Calu3 (cell line): ENCODE data around the gene PLEKHG5. TPM values are rescaled to one million over a fixed set of nuclear protein-coding genes. Genes with fewer than 3 reads are reported as not detected.

Experiments used
- BruUV-seq: library from RNA; stranded (reverse); fragments of 400-500 nt; replicated peaks from 2 replicates; lab custom pipeline; 2021; lab: Mats Ljungman, UMichigan
- CTCF ChIA-PET: fragments of 300-600 bp; sonication (Branson Sonifier 250); formaldehyde crosslinking; loops from one replicate; lab custom pipeline; 2022; ENCODE audit warnings: antibody characterized with exemption; lab: Charles Lee
- DNase-seq: peaks from one replicate; pipeline ENCODE4 v3.0.0; 2022
- H3K27ac Mint-ChIP-seq: one replicate; pipeline ENCODE4 v1.8.0; 2022; ENCODE audit warnings: mixed read lengths; ENCODE audit not compliant: unreplicated experiment
- H3K27me3 Mint-ChIP-seq: one replicate; pipeline ENCODE4 v1.8.0; 2022; ENCODE audit warnings: mixed read lengths; ENCODE audit not compliant: unreplicated experiment
- H3K36me3 Mint-ChIP-seq: one replicate; pipeline ENCODE4 v1.8.0; 2022; ENCODE audit warnings: mild to moderate bottlenecking, moderate library complexity, mixed read lengths; ENCODE audit not compliant: insufficient read depth, unreplicated experiment
- H3K4me1 Mint-ChIP-seq: one replicate; pipeline ENCODE4 v1.8.0; 2022; ENCODE audit warnings: mild to moderate bottlenecking, low read depth, mixed read lengths; ENCODE audit not compliant: unreplicated experiment
- H3K4me3 Mint-ChIP-seq: one replicate; pipeline ENCODE4 v1.8.0; 2022; ENCODE audit warnings: mild to moderate bottlenecking, low read depth, moderate library complexity, mixed read lengths; ENCODE audit not compliant: unreplicated experiment
- H3K9me3 Mint-ChIP-seq: one replicate; pipeline ENCODE4 v1.8.0; 2022; ENCODE audit warnings: low read depth, mixed read lengths; ENCODE audit not compliant: unreplicated experiment
- intact Hi-C: fragments of 100-400 bp; cut with micrococcal nuclease; formaldehyde crosslinking; loops from one replicate; pipeline ENCODE4 v1.10.0; 2022; ENCODE audit not compliant: unreplicated experiment
- total RNA-seq: library from RNA; stranded (reverse); gene quantifications from 2 replicates; pipeline ENCODE4 v1.2.3, GENCODE V29; 2022
- TF ChIP-seq, protein P1 (sequence below): fragments of 200-600 bp; IDR thresholded peaks from one replicate; pipeline ENCODE4 v1.8.0; 2022; ENCODE audit warnings: antibody characterized with exemption; ENCODE audit not compliant: unreplicated experiment

PLEKHG5 gene
- total RNA-seq, 1 experiment from 2014 or later: 5.1 TPM

GRCh38 chr1:6474815-6475282 lies 16.6 kb downstream of the PLEKHG5 start:
- no peaks in the 10 kb centered on the region for H3K9me3 Mint-ChIP-seq
- H3K27me3 Mint-ChIP-seq: no peaks in the 10 kb centered on the region
- CTCF ChIA-PET: interaction anchor here (0.6 to 1.2 kb wide), 2 partner anchors 9 to 226 kb away, joined by 3 read pairs; no protein-coding TSS in a partner anchor
- H3K36me3 Mint-ChIP-seq: peaks cover 23% of the 10 kb centered on the region
- no peak overlapping the region for H3K27ac Mint-ChIP-seq
- H3K4me3 Mint-ChIP-seq: no peak overlapping the region
- BruUV-seq: no TSS peak
- TF ChIP-seq, protein P1, sequence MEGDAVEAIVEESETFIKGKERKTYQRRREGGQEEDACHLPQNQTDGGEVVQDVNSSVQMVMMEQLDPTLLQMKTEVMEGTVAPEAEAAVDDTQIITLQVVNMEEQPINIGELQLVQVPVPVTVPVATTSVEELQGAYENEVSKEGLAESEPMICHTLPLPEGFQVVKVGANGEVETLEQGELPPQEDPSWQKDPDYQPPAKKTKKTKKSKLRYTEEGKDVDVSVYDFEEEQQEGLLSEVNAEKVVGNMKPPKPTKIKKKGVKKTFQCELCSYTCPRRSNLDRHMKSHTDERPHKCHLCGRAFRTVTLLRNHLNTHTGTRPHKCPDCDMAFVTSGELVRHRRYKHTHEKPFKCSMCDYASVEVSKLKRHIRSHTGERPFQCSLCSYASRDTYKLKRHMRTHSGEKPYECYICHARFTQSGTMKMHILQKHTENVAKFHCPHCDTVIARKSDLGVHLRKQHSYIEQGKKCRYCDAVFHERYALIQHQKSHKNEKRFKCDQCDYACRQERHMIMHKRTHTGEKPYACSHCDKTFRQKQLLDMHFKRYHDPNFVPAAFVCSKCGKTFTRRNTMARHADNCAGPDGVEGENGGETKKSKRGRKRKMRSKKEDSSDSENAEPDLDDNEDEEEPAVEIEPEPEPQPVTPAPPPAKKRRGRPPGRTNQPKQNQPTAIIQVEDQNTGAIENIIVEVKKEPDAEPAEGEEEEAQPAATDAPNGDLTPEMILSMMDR: no peak
- peaks cover 10% of the 10 kb centered on the region for H3K4me1 Mint-ChIP-seq
- no peak for DNase-seq
- intact Hi-C loops: no loop called here

GRCh38 chr1:6473974-6474814 lies 17.3 kb downstream of the PLEKHG5 start:
- H3K9me3 Mint-ChIP-seq: no peaks in the 10 kb centered on the region
- peaks cover 23% of the 10 kb centered on the region for H3K36me3 Mint-ChIP-seq
- no peak for DNase-seq
- peaks cover 10% of the 10 kb centered on the region for H3K4me1 Mint-ChIP-seq
- H3K4me3 Mint-ChIP-seq: no peak overlapping the region
- intact Hi-C loops: no loop called here
- TF ChIP-seq, protein P1: no peak
- CTCF ChIA-PET: interaction anchor here (0.6 to 1.2 kb wide), 2 partner anchors 10 to 225 kb away, joined by 3 read pairs; no protein-coding TSS in a partner anchor
- BruUV-seq: no TSS peak
- H3K27ac Mint-ChIP-seq: no peak overlapping the region
- H3K27me3 Mint-ChIP-seq: no peaks in the 10 kb centered on the region

DNA sequence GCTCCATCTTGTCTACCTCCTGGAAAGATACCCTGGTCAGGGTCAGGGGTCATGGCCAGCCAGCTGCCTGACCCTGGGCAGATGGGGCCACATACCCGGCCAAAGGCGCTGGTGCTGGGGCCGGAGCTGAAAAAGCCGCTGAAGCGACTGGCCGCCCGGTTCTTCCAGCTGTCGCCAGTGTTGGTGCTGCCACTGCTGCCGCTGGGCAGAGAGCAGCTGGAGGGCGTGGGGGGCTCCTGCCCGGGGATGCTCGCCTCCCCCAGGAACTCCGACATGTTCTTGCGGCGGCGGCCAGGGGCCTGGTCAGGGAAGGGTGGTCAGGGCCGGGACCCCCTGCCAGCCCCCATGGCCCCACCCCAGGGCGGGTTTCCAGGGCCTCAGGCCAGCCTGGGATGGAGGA lies 18.3 kb downstream of the PLEKHG5 start:
- intact Hi-C loops: no loop called here
- DNase-seq: no peak
- H3K9me3 Mint-ChIP-seq: no peaks in the 10 kb centered on the region
- no peak overlapping the region for H3K4me3 Mint-ChIP-seq
- H3K4me1 Mint-ChIP-seq: peaks cover 10% of the 10 kb centered on the region
- TF ChIP-seq, protein P1: no peak
- H3K27me3 Mint-ChIP-seq: no peaks in the 10 kb centered on the region
- CTCF ChIA-PET: interaction anchor here (1.8 kb wide), 1 partner anchor 10 kb away, joined by 4 read pairs; no protein-coding TSS in a partner anchor
- H3K36me3 Mint-ChIP-seq: peaks cover 23% of the 10 kb centered on the region
- no TSS peak for BruUV-seq
- no peak overlapping the region for H3K27ac Mint-ChIP-seq

- H3K36me3 Mint-ChIP-seq: peaks cover 26% of the 10 kb centered on the region
- peak; percentile 54 for DNase-seq
- peak overlapping the region; percentile 83 for H3K27ac Mint-ChIP-seq
- peak overlapping the region; percentile 76 for H3K4me3 Mint-ChIP-seq
- H3K4me1 Mint-ChIP-seq: peaks cover 10% of the 10 kb centered on the region
- no peaks in the 10 kb centered on the region for H3K9me3 Mint-ChIP-seq
- no TSS peak for BruUV-seq
- H3K27me3 Mint-ChIP-seq: no peaks in the 10 kb centered on the region
- CTCF ChIA-PET: interaction anchor here (0.6 to 1.8 kb wide), 3 partner anchors 11 to 224 kb away, joined by 3 to 4 read pairs (median 3); no protein-coding TSS in a partner anchor
- intact Hi-C loops: no loop called here
- TF ChIP-seq, protein P1: peak; percentile 28
These were observed 19.1 kb downstream of the PLEKHG5 start for GRCh38 chr1:6472391-6472790.
